ENCODE data around the gene CPSF4L.
A peak's percentile ranks its signal among the peaks of the same experiment; 100 is the strongest.
"Not testable (repeated sequence)": the region's sequence is repeated elsewhere in the genome, so short reads cannot be mapped to it uniquely, and the experiment has no call there.

The CPSF4L gene

GRCh38 chr17:73261617-73261951 lies at the start of gene CPSF4L:
Gene CPSF4L (minus strand): TSS chr17:73261880. CDS start chr17:73261818, 62 bp downstream.
- no peak for DNase-seq

- DNase-seq, result no peak
Observed at GRCh38 chr17:73311428-73311780, 49.7 kb upstream of the CPSF4L start.

GRCh38 chr17:73309727-73310596 lies 48.3 kb upstream of the CPSF4L start:
- DNase-seq, result no peak

GRCh38 chr17:73308959-73309358 lies 47.3 kb upstream of the CPSF4L start:
- not testable (repeated sequence) for DNase-seq

- DNase-seq, result no peak
Observed at GRCh38 chr17:73308017-73308823, 46.5 kb upstream of the CPSF4L start.

- no peak for DNase-seq
Observed at GRCh38 chr17:73307130-73307529, 45.5 kb upstream of the CPSF4L start.

- DNase-seq, result no peak
Observed at GRCh38 chr17:73305845-73306836, 44.5 kb upstream of the CPSF4L start.

GRCh38 chr17:73304971-73305812 lies 43.5 kb upstream of the CPSF4L start:
- peak; percentile 49 for DNase-seq

GRCh38 chr17:73304438-73304837 lies 42.8 kb upstream of the CPSF4L start:
- DNase-seq, result no peak

- no peak for DNase-seq
Observed at GRCh38 chr17:73302189-73302588, 40.5 kb upstream of the CPSF4L start.

- no peak for DNase-seq
Observed at GRCh38 chr17:73301369-73301768, 39.7 kb upstream of the CPSF4L start.

- DNase-seq, result no peak
Observed at GRCh38 chr17:73300392-73300791, 38.7 kb upstream of the CPSF4L start.

GRCh38 chr17:73297934-73298861 lies 36.5 kb upstream of the CPSF4L start:
- no peak for DNase-seq

- DNase-seq, result no peak
Observed at GRCh38 chr17:73293480-73293911, 31.8 kb upstream of the CPSF4L start.

- DNase-seq, result no peak
Observed at GRCh38 chr17:73293031-73293430, 31.4 kb upstream of the CPSF4L start.

- DNase-seq, result no peak
Observed at GRCh38 chr17:73292031-73292531, 30.4 kb upstream of the CPSF4L start.

GRCh38 chr17:73291260-73291801 lies 29.7 kb upstream of the CPSF4L start:
- no peak for DNase-seq

GRCh38 chr17:73290399-73291259 lies 28.9 kb upstream of the CPSF4L start:
- DNase-seq, result no peak

Measured in 8988T (cell line).